ENCODE data around the gene DIDO1.

Gene DIDO1

GRCh38 chr20:62835931-62836861 lies 90.1 kb downstream of the DIDO1 start:
- no peak for DNase-seq (ENCODE audit: low read depth in 2 of 2)

- DNase-seq (ENCODE audit: low read depth in 2 of 2), result no peak
Measured at GRCh38 chr20:62834967-62835730, 91.2 kb downstream of the DIDO1 start.

- no peak for DNase-seq (ENCODE audit: low read depth in 2 of 2)
Measured at GRCh38 chr20:62832951-62833391, 93.3 kb downstream of the DIDO1 start.

GRCh38 chr20:62832212-62832922 lies 93.9 kb downstream of the DIDO1 start:
- DNase-seq (ENCODE audit: low read depth in 2 of 2), result no peak

GRCh38 chr20:62831854-62832211 lies 94.5 kb downstream of the DIDO1 start:
- no peak for DNase-seq (ENCODE audit: low read depth in 2 of 2)

GRCh38 chr20:62831361-62831788 lies 94.9 kb downstream of the DIDO1 start:
- DNase-seq (ENCODE audit: low read depth in 2 of 2), result no peak

GRCh38 chr20:62830821-62831220 lies 95.5 kb downstream of the DIDO1 start:
- DNase-seq (ENCODE audit: low read depth in 2 of 2), result no peak

- DNase-seq (ENCODE audit: low read depth in 2 of 2), result no peak
Measured at GRCh38 chr20:62830251-62830650, 96.1 kb downstream of the DIDO1 start.

- DNase-seq (ENCODE audit: low read depth in 2 of 2), result no peak
Measured at GRCh38 chr20:62829231-62830230, 96.8 kb downstream of the DIDO1 start.

- DNase-seq (ENCODE audit: low read depth in 2 of 2), result no peak
Measured at GRCh38 chr20:62828511-62829230, 97.6 kb downstream of the DIDO1 start.

- no peak for DNase-seq (ENCODE audit: low read depth in 2 of 2)
Measured at GRCh38 chr20:62828051-62828450, 98.3 kb downstream of the DIDO1 start.

Measured in fibroblast of skin of left quadriceps (primary cell).